Fibroblast of skin of right quadriceps (primary cell): ENCODE measurements around the gene AFAP1L2.

Source experiments
- DNase-seq: peaks from one replicate; pipeline ENCODE4 v3.0.0-alpha.2; 2013

The AFAP1L2 gene

DNA sequence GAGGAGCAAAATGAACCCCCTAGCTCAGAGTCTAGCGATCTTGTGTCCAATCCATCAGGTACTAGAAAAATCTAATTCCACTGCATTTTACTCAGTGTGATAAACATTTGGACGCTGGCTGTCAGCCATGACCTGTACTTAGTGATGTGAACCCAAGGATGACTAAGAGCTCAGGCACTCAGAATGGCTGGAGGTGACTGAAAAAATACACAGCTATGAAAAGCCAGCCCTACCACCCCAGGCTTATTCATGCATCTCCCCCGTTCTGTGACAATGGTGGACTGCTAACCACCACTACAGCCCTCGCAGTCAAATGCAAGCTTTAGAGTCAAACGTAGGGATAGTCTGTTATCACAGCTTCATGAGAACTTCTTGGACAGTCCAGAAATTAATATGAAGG lies 14.9 kb downstream of the AFAP1L2 start:
- peak; percentile 18 for DNase-seq

DNA sequence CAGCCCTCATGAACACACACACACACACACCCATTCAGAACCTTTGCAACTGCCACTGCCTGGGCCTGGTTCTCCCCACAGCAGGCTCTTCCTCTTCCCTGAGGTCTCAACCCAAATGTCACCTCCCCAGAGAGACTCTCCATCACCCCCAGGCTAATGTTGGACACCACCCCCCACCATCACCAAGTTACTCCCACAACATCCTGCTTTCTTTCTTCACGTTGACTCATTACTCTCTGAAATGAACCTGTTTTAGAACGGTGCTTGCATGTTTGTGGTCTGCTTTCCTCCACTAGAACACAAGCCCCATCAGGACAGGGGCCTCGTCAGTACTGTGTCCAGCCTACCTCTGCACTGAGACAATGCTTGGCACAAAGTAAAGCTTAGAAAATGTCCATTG lies 16.0 kb downstream of the AFAP1L2 start:
- DNase-seq = no peak

DNA sequence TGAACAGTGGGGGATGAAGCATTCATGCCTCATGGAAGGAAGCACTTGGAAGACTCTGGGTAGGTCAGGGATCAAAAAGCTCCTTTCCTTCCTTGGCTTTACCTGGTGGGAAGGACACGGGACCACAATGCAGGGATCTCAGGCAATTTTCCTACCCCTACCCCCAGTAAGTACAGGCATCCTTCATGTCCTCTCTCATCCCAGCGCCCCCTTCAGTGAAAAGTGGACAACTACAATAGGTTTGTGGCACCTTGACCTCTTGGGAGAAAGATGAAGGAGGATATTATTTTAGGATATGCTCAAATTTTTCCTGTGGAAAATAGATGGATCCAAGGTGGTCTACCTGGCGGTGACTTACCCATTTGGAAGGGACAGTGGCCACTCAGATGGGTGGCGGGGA lies 16.5 kb downstream of the AFAP1L2 start:
- DNase-seq = no peak

DNA sequence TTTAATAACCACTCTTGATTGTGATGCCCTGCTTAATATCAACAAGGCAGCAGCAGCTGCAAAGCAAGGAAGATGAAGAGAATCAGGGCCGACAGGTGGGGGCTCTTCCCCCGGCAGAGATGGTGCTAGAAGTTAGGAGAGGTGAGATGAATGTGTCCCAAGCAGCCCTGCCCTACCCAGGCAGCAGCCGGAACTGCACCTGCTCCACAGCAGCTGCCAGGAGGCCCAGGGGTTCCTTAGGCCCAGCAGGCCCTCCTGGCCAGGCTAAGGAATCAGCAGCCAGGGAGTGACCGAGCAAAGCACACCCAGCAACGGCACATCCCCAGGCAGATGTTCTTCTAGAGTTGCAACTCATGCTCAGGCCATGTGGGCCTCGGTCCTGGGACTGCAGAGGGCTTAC lies 17.9 kb downstream of the AFAP1L2 start:
- DNase-seq = no peak

DNA sequence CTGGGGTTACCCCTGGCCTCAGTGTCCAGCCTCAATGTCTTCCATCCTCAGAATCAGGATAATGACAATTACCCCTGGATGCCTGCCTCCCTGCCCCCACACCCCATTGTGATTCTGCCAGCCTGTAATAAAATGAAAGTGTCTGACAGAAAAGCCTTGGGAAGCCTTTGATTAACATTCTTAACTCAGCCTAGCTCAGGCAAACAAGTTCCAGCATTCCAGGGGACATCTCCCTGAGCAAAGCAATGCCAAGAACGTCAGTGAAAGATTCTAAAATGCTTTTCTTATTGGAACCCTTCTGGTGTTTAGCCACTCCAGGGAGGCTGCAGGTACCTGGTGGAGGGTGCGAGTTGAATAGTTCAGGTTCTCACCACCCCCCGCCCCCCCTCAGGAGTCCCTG lies 18.7 kb downstream of the AFAP1L2 start:
- DNase-seq = no peak

- DNase-seq = no peak
Observed at GRCh38 chr10:114384601-114385000, 19.7 kb downstream of the AFAP1L2 start.

- DNase-seq = no peak
Observed at GRCh38 chr10:114384181-114384580, 20.1 kb downstream of the AFAP1L2 start.

GRCh38 chr10:114380797-114381196 lies 23.5 kb downstream of the AFAP1L2 start:
- DNase-seq = no peak

GRCh38 chr10:114380060-114380459 lies 24.2 kb downstream of the AFAP1L2 start:
- DNase-seq = no peak

DNA sequence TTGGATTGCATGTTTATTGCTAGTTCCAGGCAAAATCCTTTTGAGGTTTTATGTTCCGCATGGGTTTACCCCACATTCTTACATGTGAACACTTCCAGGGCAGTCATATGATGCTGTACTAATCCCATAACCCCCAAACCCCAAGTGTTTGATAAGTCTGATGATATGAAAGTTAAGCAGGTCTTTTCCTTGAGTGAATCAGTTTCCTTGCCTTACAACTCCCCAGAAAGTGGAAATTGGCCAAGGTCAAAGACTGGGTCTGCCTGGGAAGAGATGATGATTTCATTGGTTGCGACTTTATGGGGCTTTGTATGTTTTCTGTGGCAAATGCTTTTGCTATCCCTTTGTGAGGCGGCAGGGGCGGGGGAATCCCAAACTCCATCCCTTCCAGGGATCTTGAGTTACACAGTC lies 24.7 kb downstream of the AFAP1L2 start:
- DNase-seq = peak; percentile 50

GRCh38 chr10:114376523-114376922 lies 27.8 kb downstream of the AFAP1L2 start:
- no peak for DNase-seq

GRCh38 chr10:114375047-114375446 lies 29.3 kb downstream of the AFAP1L2 start:
- peak; percentile 18 for DNase-seq

- DNase-seq = peak; percentile 20
Observed at GRCh38 chr10:114374053-114374791, 30.1 kb downstream of the AFAP1L2 start.

- DNase-seq = no peak
Observed at GRCh38 chr10:114373631-114374030, 30.7 kb downstream of the AFAP1L2 start.

DNA sequence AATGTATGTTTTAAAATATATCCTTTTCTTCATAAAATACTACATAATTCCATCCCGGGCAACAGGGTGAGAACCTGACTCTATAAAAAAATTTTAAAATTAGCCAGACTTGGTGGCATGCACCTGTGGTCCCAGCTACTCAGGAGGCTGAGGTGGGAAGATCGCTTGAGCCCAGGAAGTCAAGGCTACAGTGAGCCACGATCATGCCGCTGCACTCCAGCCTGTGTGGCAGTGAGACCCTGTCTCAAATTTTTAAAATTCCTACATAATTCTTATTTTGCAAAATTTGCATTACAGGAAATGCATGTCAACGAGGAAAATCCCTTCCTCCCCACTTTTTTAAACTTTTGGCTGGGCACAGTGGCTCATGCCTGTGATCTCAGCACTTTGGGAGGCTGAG lies 31.3 kb downstream of the AFAP1L2 start:
- DNase-seq = no peak

DNA sequence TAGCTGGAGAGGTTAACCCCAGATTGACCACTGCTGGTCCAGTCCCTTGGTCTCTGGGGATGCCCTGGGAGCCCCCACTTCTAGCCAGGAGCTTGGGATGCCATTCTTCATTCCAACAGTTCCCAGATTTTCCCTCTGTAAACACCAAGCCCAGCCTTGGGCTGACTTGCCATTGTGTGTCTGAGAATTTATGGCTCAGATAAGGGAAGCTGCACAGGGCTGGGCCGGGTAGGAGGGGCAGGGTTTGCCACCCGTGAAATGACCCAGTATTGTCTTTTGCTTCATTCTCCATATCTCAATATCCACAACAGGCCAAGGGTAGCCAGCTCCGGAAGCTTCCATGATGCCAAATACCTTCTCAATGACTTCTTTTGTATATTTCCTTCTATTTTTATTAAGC lies 32.1 kb downstream of the AFAP1L2 start:
- DNase-seq = no peak

GRCh38 chr10:114370966-114371365 lies 33.3 kb downstream of the AFAP1L2 start:
- no peak for DNase-seq

DNA sequence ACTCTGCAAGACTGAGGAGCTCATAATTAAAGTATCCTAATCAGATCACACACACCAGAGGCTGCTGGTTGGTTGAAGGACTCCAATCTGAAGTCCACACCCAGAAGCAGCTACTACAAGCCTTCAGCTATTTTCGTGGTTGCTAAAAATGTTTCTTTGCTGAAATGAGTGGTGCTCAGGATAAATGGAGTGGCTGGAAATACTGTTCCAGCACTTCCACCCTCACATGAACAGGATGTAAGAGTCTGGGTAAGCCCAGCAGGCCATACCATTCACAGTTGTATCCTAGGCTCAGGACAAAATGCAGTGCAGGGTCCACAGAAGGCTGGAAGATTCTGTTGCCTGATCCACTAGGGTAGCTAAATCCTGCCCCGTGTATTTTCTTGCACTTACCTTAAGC lies 34.1 kb downstream of the AFAP1L2 start:
- no peak for DNase-seq

DNA sequence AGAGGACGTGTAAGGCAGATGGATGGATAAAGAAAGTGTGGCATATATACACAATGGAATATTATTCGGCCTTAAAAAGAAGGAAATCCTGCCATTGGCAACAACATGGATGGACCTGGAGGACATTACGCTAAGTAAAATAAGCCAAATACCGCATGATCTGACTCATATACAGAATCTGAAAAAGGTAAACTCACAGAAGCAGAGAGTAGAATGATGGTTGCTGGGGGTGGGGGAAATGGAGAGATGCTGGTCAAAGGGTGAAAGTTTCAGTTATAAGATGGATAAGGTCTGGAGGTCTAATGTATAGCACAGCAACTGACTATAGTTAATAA lies 36.3 kb downstream of the AFAP1L2 start:
- no peak for DNase-seq

DNA sequence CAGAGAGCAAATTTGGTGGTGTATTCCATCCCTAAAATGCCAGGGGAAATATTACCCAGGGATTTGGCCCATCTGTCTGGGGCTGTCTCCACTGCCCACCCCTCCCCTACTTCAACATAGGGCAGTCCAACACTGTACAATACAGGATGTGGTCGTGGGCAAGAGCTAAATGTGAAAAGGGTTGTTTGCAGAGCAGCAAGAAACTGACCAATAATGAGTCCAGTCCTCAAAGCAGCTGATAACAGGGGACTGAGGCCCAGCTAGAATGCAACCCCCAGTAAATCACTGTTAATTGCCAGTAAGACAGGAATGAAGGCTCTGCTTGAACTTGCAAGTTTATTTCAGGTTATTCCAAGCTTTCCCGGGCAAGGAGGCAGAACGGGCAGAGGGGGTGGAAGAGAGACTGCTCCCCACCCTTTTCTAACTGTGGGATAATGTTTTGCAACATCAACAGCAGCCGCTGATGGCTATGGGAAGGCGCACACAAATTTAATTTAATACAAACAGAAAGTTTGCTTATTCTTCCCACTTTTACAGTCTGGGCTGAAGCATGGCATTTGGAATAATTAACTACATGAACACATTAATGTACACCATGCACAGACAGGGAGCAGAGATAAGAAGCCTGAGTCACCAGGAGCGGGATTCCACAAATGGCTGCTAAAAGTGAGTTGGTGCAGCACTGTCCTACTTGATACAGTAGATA lies 36.8 kb downstream of the AFAP1L2 start:
- DNase-seq = no peak

- no peak for DNase-seq
Observed at GRCh38 chr10:114364726-114365125, 39.6 kb downstream of the AFAP1L2 start.

DNA sequence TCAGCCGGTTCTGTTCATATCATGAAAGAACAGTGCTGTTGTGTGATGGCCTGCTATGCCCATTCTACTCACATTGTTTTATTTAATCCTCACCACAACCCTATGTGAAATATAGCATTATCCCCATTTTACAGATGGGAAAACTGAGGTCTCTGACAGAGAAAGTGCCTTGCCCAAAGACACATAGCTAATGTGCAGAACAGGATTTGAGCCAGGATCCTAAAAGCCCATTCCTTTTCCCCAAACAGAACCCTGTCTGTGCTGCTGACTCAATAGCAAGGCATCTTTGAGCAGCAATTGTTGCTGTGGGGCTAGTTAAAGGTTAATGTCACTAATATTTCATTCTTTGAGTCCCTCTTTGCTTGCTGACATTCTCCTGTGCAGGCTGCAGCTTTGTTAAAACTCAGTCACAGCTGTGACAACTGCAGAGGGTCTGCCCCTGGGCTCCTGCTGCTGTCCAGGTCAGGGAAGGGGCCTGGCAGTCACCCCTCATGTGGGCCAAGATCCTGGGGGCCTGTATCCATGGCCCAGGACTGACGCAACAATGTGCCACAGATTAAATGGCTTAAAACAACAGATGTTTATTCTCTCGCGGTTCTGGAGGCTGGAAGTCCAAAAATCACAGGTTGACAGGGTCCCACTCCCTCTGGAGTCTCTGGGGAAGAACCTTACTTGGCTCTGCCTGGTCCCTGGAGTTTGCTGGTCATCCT lies 40.4 kb downstream of the AFAP1L2 start:
- DNase-seq = no peak

GRCh38 chr10:114362826-114363355 lies 41.4 kb downstream of the AFAP1L2 start:
- no peak for DNase-seq

DNA sequence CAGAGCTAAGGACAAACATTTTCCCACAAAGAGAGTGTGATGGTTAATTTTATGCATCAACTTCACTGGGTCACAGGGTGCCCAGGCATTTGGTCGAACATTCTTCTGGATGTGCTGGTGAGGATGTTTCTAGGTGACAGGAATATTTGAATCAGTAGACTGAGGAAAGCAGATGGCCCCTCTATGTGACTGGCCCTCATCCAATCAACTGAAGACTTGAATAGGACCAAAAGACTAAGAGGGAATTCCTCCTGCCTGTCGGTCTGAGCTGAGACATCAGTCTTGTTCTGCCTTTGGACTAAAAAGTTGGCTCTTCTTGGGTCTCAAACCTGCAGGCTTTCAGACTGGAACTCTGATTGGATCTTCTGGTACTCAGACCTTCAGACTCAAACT lies 44.4 kb downstream of the AFAP1L2 start:
- no peak for DNase-seq
